ENCODE data around the gene CACNG1.

Gene CACNG1

GRCh38 chr17:67052720-67053437 lies 8.5 kb downstream of the CACNG1 start:
- DNase-seq, result no peak

- DNase-seq, result no peak
Measured at GRCh38 chr17:67053438-67054000, 9.2 kb downstream of the CACNG1 start.

GRCh38 chr17:67054011-67054591 lies 9.7 kb downstream of the CACNG1 start:
- DNase-seq, result no peak

GRCh38 chr17:67054608-67055007 lies 10.3 kb downstream of the CACNG1 start:
- DNase-seq, result no peak

- no peak for DNase-seq
Measured at GRCh38 chr17:67055041-67055443, 10.7 kb downstream of the CACNG1 start.

- DNase-seq, result no peak
Measured at GRCh38 chr17:67055811-67056745, 11.7 kb downstream of the CACNG1 start.

- DNase-seq, result no peak
Measured at GRCh38 chr17:67056746-67057490, 12.6 kb downstream of the CACNG1 start.

GRCh38 chr17:67058036-67058435 lies 13.7 kb downstream of the CACNG1 start:
- DNase-seq, result no peak

- no peak for DNase-seq
Measured at GRCh38 chr17:67059372-67059771, 15.0 kb downstream of the CACNG1 start.

- DNase-seq, result no peak
Measured at GRCh38 chr17:67063141-67063540, 18.8 kb downstream of the CACNG1 start.

- DNase-seq, result no peak
Measured at GRCh38 chr17:67066717-67067116, 22.4 kb downstream of the CACNG1 start.

GRCh38 chr17:67067571-67068482 lies 23.5 kb downstream of the CACNG1 start:
- DNase-seq, result no peak

- DNase-seq, result no peak
Measured at GRCh38 chr17:67068999-67069398, 24.6 kb downstream of the CACNG1 start.

GRCh38 chr17:67069603-67070136 lies 25.3 kb downstream of the CACNG1 start:
- DNase-seq, result no peak

GRCh38 chr17:67071595-67071994 lies 27.2 kb downstream of the CACNG1 start:
- DNase-seq, result no peak

GRCh38 chr17:67072885-67073284 lies 28.5 kb downstream of the CACNG1 start:
- DNase-seq, result no peak

GRCh38 chr17:67074781-67075180 lies 30.4 kb downstream of the CACNG1 start:
- DNase-seq, result no peak

- DNase-seq, result no peak
Measured at GRCh38 chr17:67076290-67076689, 31.9 kb downstream of the CACNG1 start.

GRCh38 chr17:67078292-67078691 lies 33.9 kb downstream of the CACNG1 start:
- DNase-seq, result no peak

GRCh38 chr17:67079491-67079890 lies 35.1 kb downstream of the CACNG1 start:
- DNase-seq, result no peak

GRCh38 chr17:67080804-67081203 lies 36.5 kb downstream of the CACNG1 start:
- DNase-seq, result no peak

All from NCI-H1417 treated with DMSO at 0.1 percent for 48 hours (cell line).